Endodermal cell (in vitro differentiated cells): Measurements from ENCODE around the gene DHX30. TPM values are rescaled to one million over a fixed set of nuclear protein-coding genes. Genes with fewer than 3 reads are reported as not detected.
A peak's percentile ranks its signal among the peaks of the same experiment; 100 is the strongest.

Experiments used
- DNase-seq: peaks from one replicate; pipeline ENCODE4 v3.0.0-alpha.2; 2017
- H3K27ac ChIP-seq: 2 replicates; pipeline ENCODE4 v1.5.1; 2013; ENCODE audit warnings: mild to moderate bottlenecking, low read depth, low read length, moderate library complexity
- H3K27me3 ChIP-seq: 2 replicates; pipeline ENCODE4 v1.6.1; 2013; ENCODE audit warnings: mild to moderate bottlenecking, low read length, moderate library complexity; ENCODE audit not compliant: insufficient read depth, control insufficient read depth, poor library complexity, severe bottlenecking
- H3K36me3 ChIP-seq: 2 replicates; pipeline ENCODE4 v1.7.0; 2013; ENCODE audit warnings: mild to moderate bottlenecking, low read length, moderate library complexity; ENCODE audit not compliant: control insufficient read depth, insufficient read depth
- H3K4me1 ChIP-seq: one replicate; pipeline ENCODE4 v1.7.0; 2013; ENCODE audit warnings: low read length; ENCODE audit not compliant: control insufficient read depth, insufficient read depth
- H3K4me3 ChIP-seq: 2 replicates; pipeline ENCODE4 v1.5.1; 2013; ENCODE audit warnings: mild to moderate bottlenecking, low read length, moderate library complexity
- H3K9ac ChIP-seq: 2 replicates; pipeline ENCODE4 v1.6.1; 2013; ENCODE audit warnings: mild to moderate bottlenecking, low read length, moderate library complexity; ENCODE audit not compliant: poor library complexity, severe bottlenecking; ENCODE audit errors: extremely low read depth
- H3K9me3 ChIP-seq: 2 replicates; pipeline ENCODE4 v1.6.1; 2013; ENCODE audit warnings: mild to moderate bottlenecking, low read length, moderate library complexity; ENCODE audit not compliant: control insufficient read depth
- H3K27ac Mint-ChIP-seq: 2 replicates; pipeline ENCODE4 v1.8.0; 2020; ENCODE audit warnings: mixed read lengths
- H3K27me3 Mint-ChIP-seq: 2 replicates; pipeline ENCODE4 v1.8.0; 2021; ENCODE audit warnings: mild to moderate bottlenecking, mixed read lengths; ENCODE audit not compliant: insufficient read depth
- H3K36me3 Mint-ChIP-seq: 2 replicates; pipeline ENCODE4 v1.8.0; 2020; ENCODE audit warnings: low read depth, mixed read lengths
- H3K4me1 Mint-ChIP-seq: 2 replicates; pipeline ENCODE4 v1.8.0; 2020; ENCODE audit warnings: mixed read lengths
- H3K4me3 Mint-ChIP-seq: 2 replicates; pipeline ENCODE4 v1.8.0; 2020; ENCODE audit warnings: mild to moderate bottlenecking, moderate library complexity, mixed read lengths
- H3K9me3 Mint-ChIP-seq: 2 replicates; pipeline ENCODE4 v1.8.0; 2020; ENCODE audit warnings: mild to moderate bottlenecking, mixed read lengths
- CTCF ChIP-seq: fragments of 200-600 bp; sonication (generic); conservative IDR thresholded peaks from 2 replicates; pipeline ENCODE4 v1.5.0; 2021; ENCODE audit warnings: antibody characterized with exemption, mild to moderate bottlenecking
- WGBS, 2 experiments: methylation state at CpG; one replicate each; pipeline versions ENCODE4 v1.1.5 to v1.1.7; 2013; ENCODE audit warnings: missing lambda C conversion rate in 2 of 2, mixed read lengths in 1 of 2; ENCODE audit not compliant: insufficient coverage in 1 of 2, insufficient read length in 1 of 2; 5-methylcytosine and 5-hydroxymethylcytosine counted together
- total RNA-seq, 2 donors: library from RNA; stranded (reverse); fragmentation: NEBNext Ultra II Directional in 1 of 2; extraction: Animal tissue kit (Norgen Biotek cat#: 25700) in 1 of 2; gene quantifications; 2 replicates in 1 of 2; 3 replicates in 1 of 2; pipeline ENCODE4 v1.2.1, GENCODE V29; 2021

Gene DHX30
- total RNA-seq, 2 donors from 2014 or later, result 104 to 113 TPM

GRCh38 chr3:47892286-47893040 is 89.5 kb downstream of the DHX30 start:
- peaks cover 12% of the 10 kb centered on the region for H3K9me3 ChIP-seq
- Mint-ChIP-seq H3K4me1 (peaks cover 40% of the 10 kb centered on the region), H3K36me3 (peaks cover 47% of the 10 kb centered on the region), H3K27me3 (no peaks in the 10 kb centered on the region), H3K27ac (no peak overlapping the region), H3K9me3 (peaks cover 2% of the 10 kb centered on the region), H3K4me3 (no peak overlapping the region)
- no peak for TF ChIP-seq CTCF
- H3K9ac ChIP-seq, result no peak overlapping the region
- H3K27me3 ChIP-seq, result no peaks in the 10 kb centered on the region
- 86 to 88% methylated on average over 12 to 15 of the region's 15 CpGs for WGBS, 2 experiments
- no peak overlapping the region for H3K4me3 ChIP-seq
- H3K27ac ChIP-seq, result peak overlapping the region; percentile 99
- no peak for DNase-seq
- H3K4me1 ChIP-seq, result peaks cover 16% of the 10 kb centered on the region
- peaks cover 76% of the 10 kb centered on the region for H3K36me3 ChIP-seq

GRCh38 chr3:47895241-47895640 is 92.3 kb downstream of the DHX30 start:
- Mint-ChIP-seq H3K36me3 (peaks cover 43% of the 10 kb centered on the region), H3K4me3 (no peak overlapping the region), H3K9me3 (no peaks in the 10 kb centered on the region), H3K4me1 (peaks cover 33% of the 10 kb centered on the region), H3K27ac (no peak overlapping the region), H3K27me3 (no peaks in the 10 kb centered on the region)
- no peak overlapping the region for H3K27ac ChIP-seq
- no peak overlapping the region for H3K9ac ChIP-seq
- 95% methylated on average over 3 of the region's 3 CpGs; no CpG with 5 or more reads in 1 of the 2 experiments for WGBS, 2 experiments
- no peak for TF ChIP-seq CTCF
- no peaks in the 10 kb centered on the region for H3K27me3 ChIP-seq
- DNase-seq, result no peak
- peaks cover 78% of the 10 kb centered on the region for H3K36me3 ChIP-seq
- H3K4me1 ChIP-seq, result peaks cover 16% of the 10 kb centered on the region
- no peaks in the 10 kb centered on the region for H3K9me3 ChIP-seq
- H3K4me3 ChIP-seq, result no peak overlapping the region

GRCh38 chr3:47896736-47897135 is 93.8 kb downstream of the DHX30 start:
- no peak for DNase-seq
- H3K4me3 Mint-ChIP-seq, result no peak overlapping the region

More at GRCh38 chr3:47896736-47897135, 93.8 kb downstream of the DHX30 start:
- Histone ChIP-seq H3K9ac (no peak overlapping the region), H3K4me1 (peaks cover 7% of the 10 kb centered on the region), H3K27me3 (no peaks in the 10 kb centered on the region), H3K36me3 (peaks cover 85% of the 10 kb centered on the region), H3K9me3 (no peaks in the 10 kb centered on the region), H3K4me3 (no peak overlapping the region), H3K27ac (no peak overlapping the region)
- H3K27ac Mint-ChIP-seq, result peak overlapping the region; percentile 40
- peaks cover 19% of the 10 kb centered on the region for H3K4me1 Mint-ChIP-seq
- H3K9me3 Mint-ChIP-seq, result no peaks in the 10 kb centered on the region
- peaks cover 55% of the 10 kb centered on the region for H3K36me3 Mint-ChIP-seq
- 97 to 100% methylated on average over 1 to 3 of the region's 3 CpGs for WGBS, 2 experiments
- no peak for TF ChIP-seq CTCF
- H3K27me3 Mint-ChIP-seq, result no peaks in the 10 kb centered on the region
